Suprapubic skin (tissue), 4 donors: ENCODE results near the gene ERC2. TPM values are rescaled to one million over a fixed set of nuclear protein-coding genes. Genes with fewer than 3 reads are reported as not detected.

Experiments used
- DNase-seq, 2 donors: peaks; one replicate each; pipeline ENCODE4 v3.0.0-alpha.2; 2019; ENCODE audit warnings: low spot score in 2 of 2
- H3K27ac ChIP-seq: fragments of 200-600 bp; sonication (generic); one replicate; pipeline ENCODE4 v1.5.1; 2019
- H3K27me3 ChIP-seq: fragments of 200-600 bp; sonication (generic); one replicate; pipeline ENCODE4 v1.5.1; 2019
- H3K36me3 ChIP-seq: fragments of 200-600 bp; sonication (generic); one replicate; pipeline ENCODE4 v1.5.1; 2019
- H3K4me1 ChIP-seq: fragments of 200-600 bp; sonication (generic); one replicate; pipeline ENCODE4 v1.5.1; 2019
- H3K4me3 ChIP-seq: fragments of 200-600 bp; sonication (generic); one replicate; pipeline ENCODE4 v1.5.1; 2019; ENCODE audit warnings: mild to moderate bottlenecking
- H3K9me3 ChIP-seq: fragments of 200-600 bp; sonication (generic); one replicate; pipeline ENCODE4 v1.5.1; 2019
- EP300 ChIP-seq: sonication (generic); formaldehyde crosslinking; IDR thresholded peaks from one replicate; pipeline ENCODE4 v1.6.1; 2017; ENCODE audit warnings: antibody characterized with exemption
- POLR2A ChIP-seq, 2 donors: fragments of 450-650 bp; IDR thresholded peaks; one replicate each; pipeline ENCODE4 v1.6.1; 2017; ENCODE audit warnings: antibody characterized with exemption in 2 of 2, mild to moderate bottlenecking in 2 of 2, moderate library complexity in 2 of 2
- POLR2AphosphoS5 ChIP-seq, 3 donors: sonication (generic); formaldehyde crosslinking; IDR thresholded peaks; one replicate each; pipeline ENCODE4 v1.6.1; 2017; ENCODE audit warnings: antibody characterized with exemption in 3 of 3
- whole genome bisulfite sequencing: methylation state at CpG from one replicate; pipeline ENCODE4 v1.1.5; 2018; 5-methylcytosine and 5-hydroxymethylcytosine counted together
- total RNA-seq, 4 donors: library from RNA; depleted of rRNA; stranded (reverse); fragments of >200 nt; gene quantifications; one replicate each; pipeline ENCODE4 v1.1.0, GENCODE V29; 2016
- TF ChIP-seq, protein P1 (sequence below), 2 donors: fragments of 200-600 bp in 1 of 2; fragments of 450-650 bp in 1 of 2; sonication (generic) in 1 of 2; IDR thresholded peaks; one replicate each; pipeline ENCODE4 v1.5.1; 2016 to 2019; ENCODE audit warnings: antibody characterized with exemption in 2 of 2, mild to moderate bottlenecking in 1 of 2, moderate library complexity in 1 of 2

ERC2 gene
- total RNA-seq, 4 donors from 2014 or later = 0.21 TPM; not detected in 3

DNA sequence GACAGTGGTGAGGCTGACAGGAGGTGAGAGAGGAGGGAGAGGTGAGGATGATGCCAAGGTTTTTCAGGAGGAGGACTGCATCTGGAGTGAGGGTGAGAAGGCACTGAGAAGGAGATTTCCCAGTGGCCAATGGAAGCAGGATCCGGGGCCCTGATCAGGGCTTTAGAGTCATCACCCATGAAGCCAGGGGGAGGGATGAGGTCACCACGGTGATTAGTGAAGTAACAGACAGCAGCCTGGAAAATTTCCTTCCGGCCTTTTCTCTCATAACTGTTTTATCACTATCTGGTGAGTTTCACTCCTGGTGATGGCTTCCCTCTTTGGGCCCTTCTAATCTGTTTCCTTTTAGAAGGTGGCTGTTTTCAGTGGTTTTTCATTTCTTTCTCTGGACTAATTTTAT lies 900.7 kb downstream of the ERC2 start:
- no peak for TF ChIP-seq POLR2AphosphoS5 (IDR thresholded peaks at IDR 0.05)
- TF ChIP-seq EP300 = no peak
- TF ChIP-seq POLR2A (IDR thresholded peaks at IDR 0.05) = no peak
- Histone ChIP-seq H3K9me3 (no peaks in the 10 kb centered on the region), H3K36me3 (no peaks in the 10 kb centered on the region), H3K4me1 (peaks cover 6% of the 10 kb centered on the region), H3K27ac (no peak overlapping the region), H3K4me3 (no peak overlapping the region), H3K27me3 (no peaks in the 10 kb centered on the region)
- 87% methylated on average over 3 of the region's 3 CpGs for WGBS
- no peak for DNase-seq

DNA sequence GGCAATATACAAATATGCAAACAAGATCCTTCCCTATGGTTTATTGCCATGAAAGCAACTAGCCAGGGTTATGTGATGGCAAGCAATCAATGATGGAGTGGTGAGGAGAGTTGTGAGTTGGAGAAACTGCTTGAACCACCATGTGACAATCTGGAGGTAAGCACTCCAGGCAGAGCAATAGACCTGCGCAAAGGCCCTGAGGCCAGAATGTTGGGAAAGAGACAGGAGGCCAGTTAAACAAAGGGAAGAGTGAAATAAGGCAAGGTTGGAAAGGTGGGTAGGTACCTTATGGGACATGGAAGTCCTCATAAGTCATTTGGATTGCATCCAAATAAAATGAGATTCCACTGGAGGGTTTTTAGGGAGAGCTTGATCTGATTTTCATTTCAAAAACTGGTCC lies 901.1 kb downstream of the ERC2 start:
- WGBS = 100% methylated on average over 1 of the region's 1 CpG
- TF ChIP-seq, protein P1, sequence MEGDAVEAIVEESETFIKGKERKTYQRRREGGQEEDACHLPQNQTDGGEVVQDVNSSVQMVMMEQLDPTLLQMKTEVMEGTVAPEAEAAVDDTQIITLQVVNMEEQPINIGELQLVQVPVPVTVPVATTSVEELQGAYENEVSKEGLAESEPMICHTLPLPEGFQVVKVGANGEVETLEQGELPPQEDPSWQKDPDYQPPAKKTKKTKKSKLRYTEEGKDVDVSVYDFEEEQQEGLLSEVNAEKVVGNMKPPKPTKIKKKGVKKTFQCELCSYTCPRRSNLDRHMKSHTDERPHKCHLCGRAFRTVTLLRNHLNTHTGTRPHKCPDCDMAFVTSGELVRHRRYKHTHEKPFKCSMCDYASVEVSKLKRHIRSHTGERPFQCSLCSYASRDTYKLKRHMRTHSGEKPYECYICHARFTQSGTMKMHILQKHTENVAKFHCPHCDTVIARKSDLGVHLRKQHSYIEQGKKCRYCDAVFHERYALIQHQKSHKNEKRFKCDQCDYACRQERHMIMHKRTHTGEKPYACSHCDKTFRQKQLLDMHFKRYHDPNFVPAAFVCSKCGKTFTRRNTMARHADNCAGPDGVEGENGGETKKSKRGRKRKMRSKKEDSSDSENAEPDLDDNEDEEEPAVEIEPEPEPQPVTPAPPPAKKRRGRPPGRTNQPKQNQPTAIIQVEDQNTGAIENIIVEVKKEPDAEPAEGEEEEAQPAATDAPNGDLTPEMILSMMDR (IDR thresholded peaks at IDR 0.05) = no peak
- no peak for TF ChIP-seq POLR2A (IDR thresholded peaks at IDR 0.05)
- TF ChIP-seq EP300 = no peak
- TF ChIP-seq POLR2AphosphoS5 (IDR thresholded peaks at IDR 0.05) = no peak
- no peaks in the 10 kb centered on the region for H3K27me3 ChIP-seq
- H3K4me3 ChIP-seq = no peak overlapping the region
- peaks cover 6% of the 10 kb centered on the region for H3K4me1 ChIP-seq
- H3K36me3 ChIP-seq = no peaks in the 10 kb centered on the region
- no peak overlapping the region for H3K27ac ChIP-seq
- H3K9me3 ChIP-seq = no peaks in the 10 kb centered on the region
- no peak for DNase-seq

DNA sequence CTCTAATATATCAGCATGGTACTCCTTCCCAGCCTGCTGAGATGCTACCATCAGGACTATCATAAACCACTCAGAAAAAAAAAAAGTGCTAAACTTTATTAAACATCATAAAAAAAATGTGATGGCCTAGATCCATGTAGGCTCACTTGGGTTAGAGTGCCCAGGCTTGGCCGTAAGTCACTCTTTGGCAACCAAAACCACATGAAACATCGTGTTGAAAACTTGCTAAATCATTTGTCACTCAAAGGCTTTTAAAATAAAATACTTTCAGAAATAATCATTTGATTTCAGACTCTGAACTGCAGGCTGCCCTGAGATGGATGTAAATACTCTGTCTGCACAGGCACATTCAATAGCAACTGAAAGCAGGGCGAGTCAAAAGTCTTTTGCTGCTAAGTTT lies 902.7 kb downstream of the ERC2 start:
- H3K9me3 ChIP-seq = no peaks in the 10 kb centered on the region
- DNase-seq = no peak

GRCh38 chr3:55564726-55565125 lies 903.5 kb downstream of the ERC2 start:
- no peak overlapping the region for H3K4me3 ChIP-seq
- DNase-seq = no peak
- H3K27me3 ChIP-seq = no peaks in the 10 kb centered on the region
- H3K9me3 ChIP-seq = no peaks in the 10 kb centered on the region
- 81% methylated on average over 6 of the region's 6 CpGs for WGBS
- no peaks in the 10 kb centered on the region for H3K36me3 ChIP-seq
- TF ChIP-seq EP300 (no peak), POLR2A (IDR thresholded peaks at IDR 0.05) (no peak), POLR2AphosphoS5 (IDR thresholded peaks at IDR 0.05) (no peak)
- TF ChIP-seq, protein P1 (IDR thresholded peaks at IDR 0.05) = no peak
- no peak overlapping the region for H3K27ac ChIP-seq
- peaks cover 6% of the 10 kb centered on the region for H3K4me1 ChIP-seq

More for the DNA sequence above, 902.7 kb downstream of the ERC2 start:
- 50% methylated on average over 3 of the region's 3 CpGs for WGBS
- H3K4me1 ChIP-seq = peaks cover 6% of the 10 kb centered on the region
- no peak overlapping the region for H3K4me3 ChIP-seq
- H3K27ac ChIP-seq = no peak overlapping the region
- TF ChIP-seq EP300 = no peak
- H3K27me3 ChIP-seq = no peaks in the 10 kb centered on the region
- H3K36me3 ChIP-seq = no peaks in the 10 kb centered on the region

DNA sequence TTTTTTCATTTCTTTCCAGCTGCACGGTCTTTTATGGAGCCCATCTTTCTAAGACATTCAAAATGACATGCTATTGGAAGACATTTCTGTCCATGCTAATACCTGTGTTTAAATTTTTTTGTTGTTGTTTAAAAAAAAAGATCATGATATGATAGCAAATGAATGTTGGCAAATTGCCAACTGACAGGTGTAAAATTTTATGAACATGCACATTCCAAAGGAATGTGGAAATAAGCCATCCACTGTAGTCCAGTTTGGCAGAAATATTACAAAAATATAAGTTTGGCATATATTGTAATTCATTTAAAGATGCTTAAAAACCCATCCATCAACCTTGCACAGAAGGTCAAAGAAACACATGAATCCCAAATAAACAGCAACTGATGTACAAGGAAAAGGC lies 905.6 kb downstream of the ERC2 start:
- Histone ChIP-seq H3K4me3 (no peak overlapping the region), H3K4me1 (no peaks in the 10 kb centered on the region), H3K27me3 (no peaks in the 10 kb centered on the region), H3K36me3 (no peaks in the 10 kb centered on the region), H3K27ac (no peak overlapping the region), H3K9me3 (no peaks in the 10 kb centered on the region)
- TF ChIP-seq POLR2A (IDR thresholded peaks at IDR 0.05) (no peak), EP300 (no peak), POLR2AphosphoS5 (IDR thresholded peaks at IDR 0.05) (no peak)
- TF ChIP-seq, protein P1 (IDR thresholded peaks at IDR 0.05) = no peak
- 42% methylated on average over 1 of the region's 1 CpG for WGBS
- no peak for DNase-seq

DNA sequence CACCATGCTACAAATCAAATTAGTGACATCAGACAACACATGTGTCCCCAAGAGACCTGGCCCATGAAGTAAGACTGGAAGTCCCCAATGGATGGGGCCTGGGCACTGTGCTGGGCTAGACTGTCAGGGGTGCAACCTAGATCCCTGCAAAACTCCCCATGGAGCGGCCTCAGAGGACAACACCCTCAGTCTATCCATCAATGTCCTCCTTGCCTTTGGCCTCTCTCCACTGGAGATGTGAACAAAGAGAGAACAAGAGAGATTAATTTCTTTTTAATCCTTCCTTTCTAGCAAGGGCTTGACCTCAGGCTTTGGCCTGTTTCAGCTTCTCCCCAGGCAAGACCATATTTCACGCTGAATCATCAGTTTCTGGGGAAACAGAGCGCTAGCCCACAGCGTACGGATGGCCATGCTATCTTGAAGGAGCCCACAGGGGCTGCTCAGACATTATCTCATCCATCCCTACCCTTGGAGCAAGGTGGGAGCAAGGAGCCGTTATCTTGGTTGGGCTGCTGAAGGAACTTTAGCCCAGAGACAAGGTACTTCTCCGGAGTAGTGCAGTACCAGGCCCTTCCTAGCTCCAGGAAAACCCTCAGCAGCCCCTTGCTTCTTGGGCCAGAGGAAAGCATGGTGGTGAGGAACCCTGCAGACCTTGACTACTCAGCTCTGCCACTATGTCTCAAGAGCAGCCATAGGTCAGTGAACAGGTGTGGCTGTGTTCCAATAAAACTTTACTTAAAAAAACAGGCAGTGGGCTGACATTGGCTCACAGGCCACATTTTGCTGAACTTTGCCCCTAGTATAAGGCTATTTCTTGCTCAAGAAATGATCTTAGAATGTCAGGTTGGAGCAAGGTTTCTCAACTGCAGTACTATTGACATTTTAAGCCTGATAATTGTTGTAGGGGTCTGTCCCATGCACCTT lies 908.5 kb downstream of the ERC2 start:
- Histone ChIP-seq H3K4me1 (no peaks in the 10 kb centered on the region), H3K9me3 (no peaks in the 10 kb centered on the region), H3K27ac (no peak overlapping the region), H3K36me3 (no peaks in the 10 kb centered on the region), H3K27me3 (no peaks in the 10 kb centered on the region), H3K4me3 (no peak overlapping the region)
- 94% methylated on average over 6 of the region's 7 CpGs for WGBS
- no peak for DNase-seq
- TF ChIP-seq EP300 (no peak), POLR2A (IDR thresholded peaks at IDR 0.05) (no peak), POLR2AphosphoS5 (IDR thresholded peaks at IDR 0.05) (no peak)
- TF ChIP-seq, protein P1 (IDR thresholded peaks at IDR 0.05) = no peak
